Measurements from ENCODE around the gene AKT2.
"Not testable (repeated sequence)": the region's sequence is repeated elsewhere in the genome, so short reads cannot be mapped to it uniquely, and the experiment has no call there.

Gene AKT2

DNA sequence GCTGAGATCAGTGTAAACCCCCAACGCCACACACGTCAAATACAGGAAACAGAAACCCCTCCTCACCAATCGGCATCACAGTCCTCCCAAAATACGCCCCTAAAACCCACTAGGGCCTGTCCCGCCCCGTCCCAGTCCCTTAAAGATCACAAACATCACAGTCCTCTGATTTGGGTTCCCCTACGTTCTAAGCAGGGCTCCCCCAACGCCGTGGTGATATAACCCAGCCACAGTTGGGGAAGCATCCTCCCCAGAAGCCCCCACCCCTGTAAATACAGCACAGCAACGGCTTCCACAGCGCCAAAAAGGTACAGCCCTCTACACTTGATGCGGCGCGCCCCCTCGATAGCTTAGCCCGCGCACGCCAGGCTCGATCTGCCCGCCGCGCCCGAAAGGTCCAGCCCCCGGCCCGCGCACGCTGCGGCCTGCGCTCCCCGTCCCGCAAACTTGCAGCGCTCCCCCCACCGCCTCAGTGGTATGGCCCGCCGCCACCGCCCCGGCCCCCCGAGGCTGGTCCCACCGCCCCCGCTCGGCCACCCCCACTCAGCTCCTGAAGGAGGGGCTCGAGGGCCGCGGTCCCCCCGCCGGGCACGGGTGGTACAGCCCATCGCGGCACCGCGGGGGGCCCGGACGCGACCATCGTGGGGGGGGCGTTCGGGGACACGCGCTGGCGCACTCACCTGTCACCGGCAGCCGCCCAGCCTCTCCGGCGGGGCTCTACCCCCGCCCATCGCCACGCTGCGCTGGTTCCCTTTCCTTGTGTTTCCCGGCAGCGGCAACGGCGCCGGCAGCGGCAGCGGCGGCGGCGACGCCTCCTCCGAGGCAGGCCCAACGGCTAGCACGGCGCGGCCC is at the start of gene AKT2:
TSS of gene AKT2 (minus strand) at position 845 of the 852 bp plus-strand sequence. CDS start 20,078 bp downstream, outside the sequence.
- Mint-ChIP-seq H3K27me3 (no peaks in the 10 kb centered on the region), H3K4me1 (ENCODE audit: low read depth) (peaks cover 58% of the 10 kb centered on the region), H3K36me3 (ENCODE audit: low read depth) (peaks cover 35% of the 10 kb centered on the region), H3K27ac (peak within 1 kb of the TSS; percentile 99), H3K9me3 (no peaks in the 10 kb centered on the region), H3K4me3 (peak within 1 kb of the TSS; percentile 96)
- DNase-seq = no peak

DNA sequence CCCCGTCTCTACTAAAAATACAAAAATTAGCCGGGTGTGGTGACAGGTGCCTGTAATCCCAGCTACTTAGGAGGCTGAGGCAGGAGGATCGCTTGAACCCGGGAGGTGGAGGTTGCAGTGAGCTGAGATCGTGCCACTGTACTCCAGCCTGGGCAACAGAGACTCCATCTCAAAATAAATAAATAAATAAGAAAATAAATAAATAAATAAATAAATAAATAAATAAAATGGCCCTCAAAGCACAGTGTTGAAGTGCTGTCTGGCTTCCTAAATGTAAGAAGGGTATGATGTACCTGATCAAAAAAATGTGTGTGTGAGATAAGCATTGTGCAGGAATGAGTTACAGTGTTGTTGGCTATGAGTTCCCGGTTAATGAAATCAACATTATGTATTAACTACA is 47.9 kb upstream of the AKT2 start:
- H3K9me3 Mint-ChIP-seq; DNase-seq; H3K27me3 Mint-ChIP-seq; H3K27ac Mint-ChIP-seq; H3K4me1 Mint-ChIP-seq (ENCODE audit: low read depth); H3K4me3 Mint-ChIP-seq: not testable (repeated sequence)
- H3K36me3 Mint-ChIP-seq (ENCODE audit: low read depth) = peaks cover 85% of the 10 kb centered on the region

DNA sequence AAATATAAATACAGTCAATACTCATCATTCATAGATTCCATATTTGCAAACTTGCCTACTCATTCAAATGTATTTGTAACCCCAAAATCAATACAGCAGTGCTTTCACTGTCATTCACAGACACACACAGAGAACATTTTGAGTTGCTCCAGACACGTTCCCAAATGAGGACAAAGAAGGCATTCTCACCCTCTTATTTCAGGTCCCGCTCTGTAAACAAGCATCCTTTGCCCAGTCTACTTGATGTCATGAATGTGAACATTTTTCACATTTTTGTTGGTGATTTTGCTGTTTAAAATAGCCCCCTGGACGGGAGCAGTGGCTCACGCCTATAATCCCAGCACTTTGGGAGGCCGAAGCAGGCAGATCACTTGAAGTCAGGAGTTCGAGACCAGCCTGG is 47.5 kb upstream of the AKT2 start:
- DNase-seq = no peak
- Mint-ChIP-seq H3K36me3 (ENCODE audit: low read depth) (peaks cover 87% of the 10 kb centered on the region), H3K9me3 (no peaks in the 10 kb centered on the region), H3K27ac (no peak overlapping the region), H3K4me1 (ENCODE audit: low read depth) (no peaks in the 10 kb centered on the region), H3K4me3 (no peak overlapping the region), H3K27me3 (no peaks in the 10 kb centered on the region)

DNA sequence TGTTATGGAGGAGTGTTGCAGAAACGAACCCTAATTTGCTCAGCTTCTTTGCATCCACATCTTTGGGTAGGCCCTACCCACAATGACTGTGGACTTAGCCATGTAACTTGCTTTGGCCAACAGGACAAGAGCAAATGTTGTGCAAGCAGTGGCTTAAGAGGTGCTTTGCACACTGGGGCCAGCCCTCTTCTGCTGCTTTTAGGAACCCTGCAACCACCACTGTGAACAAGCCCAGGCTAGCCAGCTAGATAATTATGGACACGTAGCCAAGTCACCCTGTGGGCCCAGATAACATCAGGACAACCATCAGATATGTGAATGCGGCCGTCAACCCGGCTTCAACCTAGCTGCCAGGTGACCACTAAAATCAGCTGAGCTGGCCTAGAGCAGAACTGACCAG is 45.9 kb upstream of the AKT2 start:
- Mint-ChIP-seq H3K4me1 (ENCODE audit: low read depth) (no peaks in the 10 kb centered on the region), H3K9me3 (no peaks in the 10 kb centered on the region), H3K36me3 (ENCODE audit: low read depth) (peaks cover 92% of the 10 kb centered on the region), H3K27me3 (no peaks in the 10 kb centered on the region), H3K27ac (no peak overlapping the region), H3K4me3 (no peak overlapping the region)
- DNase-seq = no peak

DNA sequence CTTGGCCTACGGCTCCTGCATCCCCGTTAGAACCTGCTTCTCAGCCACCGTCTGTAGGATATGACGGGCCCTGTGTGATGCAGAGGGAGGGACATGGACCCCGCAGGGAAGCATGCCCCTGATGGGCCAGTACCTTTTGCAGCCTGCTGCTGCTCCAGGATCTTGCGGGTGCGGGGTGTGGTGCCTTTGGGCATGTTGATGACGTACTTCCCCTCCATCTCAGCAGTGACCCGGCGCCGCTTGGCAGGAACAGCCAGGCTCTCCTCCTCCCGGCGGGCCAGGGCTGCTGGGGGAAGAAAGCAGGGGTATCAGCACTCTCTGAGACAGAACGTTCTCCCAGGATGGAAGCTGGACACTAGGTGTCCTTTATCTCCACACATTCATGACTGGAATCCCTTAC is 41.1 kb upstream of the AKT2 start:
- Mint-ChIP-seq H3K4me1 (ENCODE audit: low read depth) (no peaks in the 10 kb centered on the region), H3K9me3 (no peaks in the 10 kb centered on the region), H3K27me3 (no peaks in the 10 kb centered on the region), H3K4me3 (no peak overlapping the region), H3K27ac (no peak overlapping the region), H3K36me3 (ENCODE audit: low read depth) (peaks cover 98% of the 10 kb centered on the region)
- no peak for DNase-seq

DNA sequence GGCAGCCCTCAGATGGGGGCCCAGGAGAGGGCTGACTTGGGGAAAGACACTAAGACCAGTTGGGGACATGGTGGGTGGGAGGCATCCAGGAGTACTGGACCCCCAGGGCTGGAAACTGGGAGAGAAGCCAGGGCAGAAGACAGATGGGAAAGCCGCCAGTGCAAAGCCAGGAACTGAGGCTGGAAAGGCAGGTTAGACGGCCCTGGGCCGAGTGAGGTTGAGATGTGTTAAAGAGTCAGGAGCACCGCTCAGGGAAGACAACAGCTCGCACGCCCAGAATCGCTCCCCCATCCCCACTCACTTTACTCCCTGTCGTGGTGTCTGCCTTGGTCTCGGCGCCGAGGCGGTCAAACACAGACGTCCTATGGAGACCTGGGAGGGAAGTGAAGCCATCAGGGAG is 38.6 kb upstream of the AKT2 start:
- H3K9me3 Mint-ChIP-seq = no peaks in the 10 kb centered on the region
- H3K4me3 Mint-ChIP-seq = no peak overlapping the region
- DNase-seq = no peak
- H3K36me3 Mint-ChIP-seq (ENCODE audit: low read depth) = peaks cover 93% of the 10 kb centered on the region
- no peak overlapping the region for H3K27ac Mint-ChIP-seq
- no peaks in the 10 kb centered on the region for H3K27me3 Mint-ChIP-seq
- H3K4me1 Mint-ChIP-seq (ENCODE audit: low read depth) = no peaks in the 10 kb centered on the region

DNA sequence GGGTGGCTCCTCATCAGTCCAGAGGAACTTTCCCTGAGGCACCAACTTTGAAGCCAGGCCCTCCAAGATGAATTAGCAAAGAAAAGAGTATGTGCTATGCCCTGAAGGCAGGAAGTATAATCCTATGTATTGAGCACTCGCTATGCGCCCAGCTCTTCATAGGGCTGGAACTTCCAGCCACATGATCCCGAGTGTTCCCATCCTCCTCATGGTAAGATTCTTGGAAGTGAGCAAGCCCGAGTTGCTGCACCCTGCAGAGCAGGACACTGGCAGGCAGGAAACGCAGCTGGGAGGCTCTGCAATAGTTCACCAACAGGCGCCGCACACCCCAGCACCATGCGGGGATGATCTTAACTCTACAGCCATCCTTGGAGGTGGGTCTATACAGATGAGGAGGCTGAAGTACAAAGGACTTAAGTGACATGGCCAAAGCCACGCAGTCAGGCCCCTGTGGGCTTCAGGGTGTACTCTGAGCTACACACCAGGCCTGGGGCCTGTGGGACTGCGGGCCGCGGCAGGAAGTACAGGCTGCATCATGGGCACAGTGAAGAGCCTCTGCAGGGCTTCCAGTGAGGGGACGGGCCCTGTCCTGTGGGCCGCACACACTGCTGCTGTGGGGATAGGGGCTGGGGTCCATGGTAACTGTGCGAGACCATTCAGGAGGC is 37.9 kb upstream of the AKT2 start:
- Mint-ChIP-seq H3K4me1 (ENCODE audit: low read depth) (no peaks in the 10 kb centered on the region), H3K27me3 (no peaks in the 10 kb centered on the region), H3K9me3 (no peaks in the 10 kb centered on the region), H3K27ac (no peak overlapping the region), H3K36me3 (ENCODE audit: low read depth) (peaks cover 92% of the 10 kb centered on the region), H3K4me3 (no peak overlapping the region)
- no peak for DNase-seq

DNA sequence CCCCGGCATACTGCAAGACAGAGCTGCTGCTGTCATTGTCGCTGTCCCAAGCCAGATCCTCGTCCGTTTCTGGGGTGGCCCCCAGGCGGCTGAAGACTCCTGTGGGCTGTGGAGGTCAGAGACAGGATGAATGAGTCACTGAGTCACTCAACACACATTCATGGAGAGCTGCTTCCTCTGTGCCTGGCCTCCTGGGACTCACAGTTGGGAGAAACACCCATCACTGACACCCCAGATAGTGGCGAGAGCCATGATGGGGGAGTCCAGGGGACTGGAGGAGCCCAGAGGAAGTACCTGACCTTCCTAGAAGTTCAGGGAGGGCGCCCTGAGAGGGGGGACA is 37.1 kb upstream of the AKT2 start:
- Mint-ChIP-seq H3K36me3 (ENCODE audit: low read depth) (peaks cover 89% of the 10 kb centered on the region), H3K27ac (no peak overlapping the region), H3K9me3 (no peaks in the 10 kb centered on the region), H3K27me3 (no peaks in the 10 kb centered on the region), H3K4me1 (ENCODE audit: low read depth) (no peaks in the 10 kb centered on the region), H3K4me3 (no peak overlapping the region)
- no peak for DNase-seq

DNA sequence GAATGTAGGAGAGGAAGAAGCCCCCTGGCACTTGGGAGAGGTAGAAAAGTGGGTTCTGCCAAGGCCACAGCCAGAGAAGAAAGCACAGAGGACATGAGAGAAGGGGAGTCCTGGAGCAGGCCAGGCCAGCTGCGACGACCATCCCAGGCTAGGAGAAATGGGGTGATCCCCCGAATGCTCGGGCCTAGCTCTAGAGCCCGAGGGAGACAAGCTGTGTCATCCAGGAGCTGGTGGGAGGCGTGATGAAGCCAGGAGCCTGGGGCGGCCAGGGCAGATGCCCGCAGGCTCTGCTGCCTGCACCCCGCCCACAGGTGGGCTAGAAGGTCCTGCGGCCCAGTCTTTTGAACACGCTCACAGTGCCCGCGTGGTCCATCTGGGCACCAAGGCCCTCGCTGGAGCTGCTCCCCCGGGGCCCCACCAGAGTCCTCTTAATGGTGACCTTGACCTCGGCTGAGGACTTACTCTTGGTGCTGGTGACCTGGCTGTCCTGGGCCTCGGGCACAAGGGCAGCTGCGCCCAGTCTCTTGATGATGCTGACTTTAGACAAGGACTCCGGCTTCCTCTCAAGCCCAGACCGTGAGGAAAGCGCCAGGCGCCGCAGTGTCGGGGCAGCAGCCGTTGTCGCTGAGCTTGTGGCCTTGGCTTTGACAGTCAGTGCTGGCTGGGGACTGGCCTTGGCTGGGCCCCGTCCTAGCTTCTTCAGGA is 36.6 kb upstream of the AKT2 start:
- peaks cover 88% of the 10 kb centered on the region for H3K36me3 Mint-ChIP-seq (ENCODE audit: low read depth)
- no peak overlapping the region for H3K27ac Mint-ChIP-seq
- no peaks in the 10 kb centered on the region for H3K4me1 Mint-ChIP-seq (ENCODE audit: low read depth)
- H3K27me3 Mint-ChIP-seq = no peaks in the 10 kb centered on the region
- DNase-seq = no peak
- H3K4me3 Mint-ChIP-seq = no peak overlapping the region
- H3K9me3 Mint-ChIP-seq = no peaks in the 10 kb centered on the region

DNA sequence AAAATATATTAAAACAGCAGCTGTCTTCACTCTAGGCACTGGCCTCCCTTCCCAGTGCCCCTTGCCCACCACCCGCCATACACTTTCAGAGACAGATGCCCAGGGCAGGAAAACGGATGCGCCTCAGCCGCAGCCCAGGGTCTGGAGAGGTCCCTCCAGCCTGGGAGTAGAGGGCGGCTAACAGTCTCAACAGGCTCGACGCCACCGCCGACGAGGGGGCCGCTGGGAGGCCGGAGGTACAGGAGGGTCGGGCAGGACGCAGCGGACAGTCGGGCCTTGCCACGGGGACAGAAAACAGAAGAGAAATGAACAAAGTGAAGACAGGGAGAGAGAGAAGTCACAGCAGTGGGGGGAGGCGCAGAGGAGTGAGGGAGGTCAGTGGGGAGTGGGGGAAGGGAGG is 35.9 kb upstream of the AKT2 start:
- Mint-ChIP-seq H3K36me3 (ENCODE audit: low read depth) (peaks cover 89% of the 10 kb centered on the region), H3K9me3 (no peaks in the 10 kb centered on the region), H3K27me3 (no peaks in the 10 kb centered on the region), H3K4me3 (no peak overlapping the region), H3K27ac (no peak overlapping the region), H3K4me1 (ENCODE audit: low read depth) (no peaks in the 10 kb centered on the region)
- DNase-seq = no peak

DNA sequence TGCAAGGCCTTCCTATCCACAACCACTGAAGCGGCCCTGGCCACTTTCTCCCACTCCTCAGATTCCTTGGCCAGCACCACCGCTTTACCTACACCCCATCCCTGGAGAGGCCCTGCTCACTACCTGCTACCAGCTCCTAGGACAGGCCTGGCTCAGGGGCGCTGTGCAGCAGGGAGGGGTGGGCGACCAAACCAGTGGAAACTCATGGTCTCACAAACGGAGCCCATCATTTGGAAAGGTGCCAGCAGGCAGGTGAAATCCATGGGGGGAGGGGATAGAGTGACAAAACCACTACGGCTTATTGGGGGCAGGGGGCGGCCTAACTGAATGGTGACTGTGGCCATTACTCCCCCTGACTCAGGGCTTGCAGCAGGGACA is 35.4 kb upstream of the AKT2 start:
- H3K27me3 Mint-ChIP-seq = no peaks in the 10 kb centered on the region
- H3K4me3 Mint-ChIP-seq = no peak overlapping the region
- H3K4me1 Mint-ChIP-seq (ENCODE audit: low read depth) = no peaks in the 10 kb centered on the region
- H3K36me3 Mint-ChIP-seq (ENCODE audit: low read depth) = peaks cover 83% of the 10 kb centered on the region
- peak overlapping the region; percentile 41 for H3K27ac Mint-ChIP-seq
- DNase-seq = no peak
- no peaks in the 10 kb centered on the region for H3K9me3 Mint-ChIP-seq

DNA sequence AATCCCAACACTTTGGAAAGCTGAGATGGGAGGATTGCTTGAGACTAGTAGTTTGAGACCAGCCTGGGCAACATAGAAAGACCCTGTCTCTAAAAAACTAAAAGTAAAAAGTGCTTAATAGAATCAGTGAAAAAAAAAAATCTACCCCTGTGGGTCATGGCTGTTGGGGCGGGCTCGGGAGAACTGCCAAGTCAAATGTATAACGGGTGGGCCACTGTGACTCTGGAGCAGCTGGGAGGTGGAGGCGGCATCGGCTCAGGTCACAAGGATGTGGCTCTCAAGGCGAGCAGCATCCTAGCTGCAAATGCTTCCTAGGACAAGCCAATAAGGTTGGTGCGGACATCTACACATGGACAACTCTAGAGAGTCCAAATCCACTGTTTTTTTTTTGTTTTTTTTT is 32.2 kb upstream of the AKT2 start:
- Mint-ChIP-seq H3K4me3 (no peak overlapping the region), H3K4me1 (ENCODE audit: low read depth) (no peaks in the 10 kb centered on the region), H3K27me3 (no peaks in the 10 kb centered on the region), H3K9me3 (no peaks in the 10 kb centered on the region), H3K36me3 (ENCODE audit: low read depth) (peaks cover 51% of the 10 kb centered on the region), H3K27ac (no peak overlapping the region)
- DNase-seq = no peak

DNA sequence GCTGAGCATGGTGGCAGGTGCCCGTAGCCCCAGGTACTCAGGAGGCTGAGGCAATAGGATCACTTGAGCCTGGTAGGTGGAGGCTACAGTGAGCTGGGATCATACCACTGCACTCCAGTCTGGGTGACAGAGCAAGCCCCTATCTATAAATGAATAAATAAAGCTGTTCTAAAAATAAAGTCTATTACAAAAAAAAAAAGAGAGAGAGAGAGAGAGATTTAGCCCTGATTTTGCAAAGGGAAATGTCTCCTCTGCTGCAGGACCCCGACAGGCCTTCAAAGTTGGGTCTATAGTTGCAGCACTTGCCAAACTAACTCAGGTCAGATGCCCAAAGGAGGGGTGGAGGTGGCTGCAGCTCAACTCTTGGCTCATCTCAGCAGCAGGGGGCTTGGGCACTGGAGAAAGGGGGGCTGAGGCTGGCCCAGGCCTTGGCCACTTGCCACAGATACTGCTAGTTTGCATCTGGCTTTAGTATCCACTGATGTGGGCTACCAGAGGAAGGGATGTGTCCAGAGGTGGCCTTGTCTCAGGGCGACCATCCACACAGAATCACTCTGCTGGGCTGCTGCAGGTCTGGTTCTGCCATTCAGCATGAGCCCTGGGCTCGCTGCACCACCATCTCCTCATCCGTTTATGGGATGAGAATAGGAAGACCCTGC is 30.8 kb upstream of the AKT2 start:
- no peaks in the 10 kb centered on the region for H3K27me3 Mint-ChIP-seq
- H3K4me3 Mint-ChIP-seq = no peak overlapping the region
- no peak for DNase-seq
- no peaks in the 10 kb centered on the region for H3K9me3 Mint-ChIP-seq
- peaks cover 37% of the 10 kb centered on the region for H3K36me3 Mint-ChIP-seq (ENCODE audit: low read depth)
- H3K27ac Mint-ChIP-seq = no peak overlapping the region
- H3K4me1 Mint-ChIP-seq (ENCODE audit: low read depth) = no peaks in the 10 kb centered on the region

DNA sequence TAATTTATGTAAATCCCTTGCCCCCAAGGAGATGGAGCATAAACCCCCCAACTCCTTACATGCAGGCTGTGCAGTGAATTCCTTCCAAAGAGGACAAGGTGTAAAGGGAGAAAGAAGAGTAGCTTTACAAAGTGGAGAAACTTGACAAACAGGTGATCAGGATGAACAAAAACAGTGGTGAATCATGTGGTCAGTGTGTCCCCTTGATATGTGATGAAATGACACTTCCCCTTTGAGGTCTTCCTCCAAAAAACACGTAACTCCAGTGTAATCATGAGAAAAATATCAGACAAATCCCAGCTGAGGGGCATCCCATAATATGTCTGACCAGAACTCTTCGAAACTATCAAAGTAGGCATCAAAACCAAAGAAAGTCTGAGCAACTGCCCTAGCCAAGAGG is 29.5 kb upstream of the AKT2 start:
- Mint-ChIP-seq H3K27ac (no peak overlapping the region), H3K4me3 (no peak overlapping the region), H3K9me3 (no peaks in the 10 kb centered on the region), H3K36me3 (ENCODE audit: low read depth) (peaks cover 24% of the 10 kb centered on the region), H3K27me3 (no peaks in the 10 kb centered on the region), H3K4me1 (ENCODE audit: low read depth) (no peaks in the 10 kb centered on the region)
- no peak for DNase-seq
